GM23338 (cell line): ENCODE data around the gene GNAZ.

Experiments
- CREB1 ChIP-seq: fragments of 250-450 bp; sonication (Bioruptor Pico); IDR thresholded peaks from 2 replicates; pipeline ENCODE4 v1.5.0; 2020; ENCODE audit warnings: low read depth, mild to moderate bottlenecking, moderate library complexity
- CTCF ChIP-seq, 2 experiments: fragments of 200-600 bp in 1 of 2; sonication (generic) in 1 of 2; conservative IDR thresholded peaks; 2 replicates each; pipeline versions ENCODE4 v1.5.1 to v1.6.1; 2016 to 2017; ENCODE audit warnings: antibody characterized with exemption in 2 of 2, low read depth in 2 of 2, mild to moderate bottlenecking in 2 of 2, moderate library complexity in 1 of 2
- ETS1 ChIP-seq: IDR thresholded peaks from 2 replicates; pipeline ENCODE4 v1.6.1; 2016; ENCODE audit warnings: antibody characterized with exemption
- EZH2 ChIP-seq: fragments of 200-600 bp; sonication (generic); IDR thresholded peaks from one replicate; pipeline ENCODE4 v1.8.0; 2017; ENCODE audit warnings: antibody characterized with exemption, mild to moderate bottlenecking, low read depth; ENCODE audit not compliant: unreplicated experiment
- EZH2phosphoT487 ChIP-seq: fragments of 200-600 bp; sonication (generic); IDR thresholded peaks from one replicate; pipeline ENCODE4 v1.8.1; 2018; ENCODE audit warnings: antibody characterized with exemption; ENCODE audit not compliant: unreplicated experiment
- JUNB ChIP-seq: IDR thresholded peaks from one replicate; pipeline ENCODE4 v1.6.1; 2016; ENCODE audit warnings: antibody characterized with exemption; ENCODE audit not compliant: unreplicated experiment
- NANOG ChIP-seq: IDR thresholded peaks from 2 replicates; pipeline ENCODE4 v1.6.1; 2016; ENCODE audit warnings: antibody characterized with exemption, borderline replicate concordance
- POLR2AphosphoS5 ChIP-seq: IDR thresholded peaks from 2 replicates; pipeline ENCODE4 v1.6.1; 2016; ENCODE audit warnings: antibody characterized with exemption, low read depth
- REST ChIP-seq: IDR thresholded peaks from one replicate; pipeline ENCODE4 v1.6.1; 2018; ENCODE audit warnings: antibody characterized with exemption; ENCODE audit not compliant: unreplicated experiment
- STAT1 ChIP-seq: IDR thresholded peaks from one replicate; pipeline ENCODE4 v1.6.1; 2016; ENCODE audit warnings: antibody characterized with exemption; ENCODE audit not compliant: unreplicated experiment
- ZNF114 ChIP-seq: fragments of 250-450 bp; sonication (Bioruptor Pico); IDR thresholded peaks from 2 replicates; pipeline ENCODE4 v1.5.0; 2020; ENCODE audit warnings: mild to moderate bottlenecking, moderate library complexity
- ZNF331 ChIP-seq: fragments of 250-450 bp; sonication (Bioruptor Pico); IDR thresholded peaks from 2 replicates; pipeline ENCODE4 v1.5.0; 2020; ENCODE audit warnings: low read depth, mild to moderate bottlenecking, moderate library complexity

GRCh38 chr22:23068096-23068831 lies 2.1 kb upstream of the GNAZ start:
- TF ChIP-seq POLR2AphosphoS5, result no peak
- no peak for TF ChIP-seq CTCF (conservative IDR thresholded peaks at IDR 0.05; ENCODE audit: low read depth in 2 of 2)
- no peak for TF ChIP-seq EZH2
- no peak for TF ChIP-seq EZH2phosphoT487
- TF ChIP-seq REST, result no peak
- TF ChIP-seq JUNB, result no peak
- TF ChIP-seq ETS1, result no peak
- no peak for TF ChIP-seq CREB1 (CRISPR knock-in tag)
- TF ChIP-seq ZNF114 (CRISPR knock-in tag), result no peak
- TF ChIP-seq NANOG, result no peak
- no peak for TF ChIP-seq ZNF331 (CRISPR knock-in tag)
- TF ChIP-seq STAT1, result no peak
